Activated effector memory CD4-positive, alpha-beta T cell treated with anti-CD3 and anti-CD28 coated beads, Interleukin-2, amount 50 U/mL, for 16 hours (primary cell): Measurements from ENCODE around the gene ADAM10.

Experiments used
- DNase-seq: peaks from one replicate; pipeline ENCODE4 v3.0.0-alpha.2; 2020

Gene ADAM10

DNA sequence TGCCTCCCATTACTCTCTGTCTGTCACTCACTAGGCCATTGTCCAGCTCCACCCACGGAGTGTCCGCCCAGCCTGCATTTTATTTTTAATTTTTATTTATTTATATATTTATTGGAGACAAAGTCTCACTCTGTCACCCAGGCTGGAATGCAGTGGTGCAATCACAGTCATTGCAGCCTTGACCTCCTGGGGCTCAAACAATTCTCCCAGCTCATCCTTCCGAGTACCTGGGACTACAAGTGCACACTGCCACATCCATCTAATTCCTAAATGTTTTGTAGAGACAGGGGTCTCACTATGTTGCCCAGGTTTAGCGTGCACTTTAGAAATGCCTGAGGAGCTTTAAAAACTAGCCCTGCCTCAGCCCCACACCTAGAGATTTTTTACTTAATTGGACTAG is 176.2 kb downstream of the ADAM10 start:
- no peak for DNase-seq

- no peak for DNase-seq
These were observed 177.0 kb downstream of the ADAM10 start for GRCh38 chr15:58572521-58572920.

GRCh38 chr15:58571491-58571890 is 178.0 kb downstream of the ADAM10 start:
- DNase-seq = no peak

- DNase-seq = no peak
These were observed 180.1 kb downstream of the ADAM10 start for GRCh38 chr15:58569455-58569854.

DNA sequence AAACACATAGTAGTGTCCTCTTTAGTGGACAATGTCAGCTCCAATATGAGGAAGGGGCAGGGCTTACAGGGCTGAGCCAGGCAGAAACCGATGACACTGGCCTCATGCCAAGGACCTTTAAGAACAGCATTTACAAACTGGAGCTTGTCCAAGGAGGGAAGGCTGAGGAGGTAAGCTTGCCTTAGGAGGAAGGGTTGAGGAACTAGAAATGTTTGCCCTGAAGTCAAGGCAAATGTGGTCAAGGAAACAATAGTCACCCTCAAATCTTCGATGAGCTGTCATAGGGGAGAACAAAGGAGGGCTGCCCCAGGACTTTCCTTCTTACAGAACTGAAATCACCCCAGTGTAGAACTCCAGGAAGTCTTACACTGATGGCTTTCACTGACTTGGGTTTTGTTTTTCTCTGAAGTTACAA is 181.3 kb downstream of the ADAM10 start:
- no peak for DNase-seq

- DNase-seq = no peak
These were observed 183.5 kb downstream of the ADAM10 start for GRCh38 chr15:58566029-58566428.

DNA sequence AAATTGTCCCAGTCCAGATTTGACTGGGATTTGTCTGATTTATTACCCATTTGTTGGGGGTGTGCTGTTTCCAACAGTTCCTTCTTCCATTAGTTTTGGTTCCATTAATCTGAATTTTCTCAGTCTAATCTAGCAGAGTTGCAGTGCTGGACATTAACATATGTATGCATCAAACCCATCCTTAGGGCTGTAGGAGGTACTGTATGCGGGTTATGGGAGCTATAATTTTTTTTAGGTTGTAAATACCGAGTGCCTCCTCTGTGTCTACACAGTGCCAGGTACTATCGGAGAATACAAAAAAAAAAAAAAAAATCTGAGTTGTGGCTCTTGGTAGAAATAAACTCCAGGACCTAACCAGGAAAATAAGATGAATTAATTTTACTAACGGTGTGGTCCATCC is 183.9 kb downstream of the ADAM10 start:
- DNase-seq = no peak

DNA sequence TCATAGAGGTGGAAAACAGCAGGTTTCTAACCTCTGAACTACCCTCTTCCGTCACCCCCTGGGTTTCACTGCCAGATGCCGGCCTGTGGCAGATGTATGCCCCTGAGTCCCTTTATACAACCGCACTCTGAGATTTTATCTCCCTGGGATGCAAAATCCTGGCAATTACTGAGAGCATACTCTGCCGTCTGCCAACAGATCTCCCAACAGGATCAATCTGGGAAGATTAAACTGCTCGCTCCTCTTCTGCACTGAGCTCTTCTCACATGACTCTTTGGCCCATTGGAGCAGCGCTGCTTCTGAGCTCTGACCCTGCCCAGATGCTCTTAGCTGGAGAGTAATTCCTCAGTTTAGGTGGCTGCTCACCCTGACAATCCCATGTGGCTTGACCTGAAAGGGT is 184.5 kb downstream of the ADAM10 start:
- DNase-seq = no peak

- no peak for DNase-seq
These were observed 187.4 kb downstream of the ADAM10 start for GRCh38 chr15:58562135-58562534.

DNA sequence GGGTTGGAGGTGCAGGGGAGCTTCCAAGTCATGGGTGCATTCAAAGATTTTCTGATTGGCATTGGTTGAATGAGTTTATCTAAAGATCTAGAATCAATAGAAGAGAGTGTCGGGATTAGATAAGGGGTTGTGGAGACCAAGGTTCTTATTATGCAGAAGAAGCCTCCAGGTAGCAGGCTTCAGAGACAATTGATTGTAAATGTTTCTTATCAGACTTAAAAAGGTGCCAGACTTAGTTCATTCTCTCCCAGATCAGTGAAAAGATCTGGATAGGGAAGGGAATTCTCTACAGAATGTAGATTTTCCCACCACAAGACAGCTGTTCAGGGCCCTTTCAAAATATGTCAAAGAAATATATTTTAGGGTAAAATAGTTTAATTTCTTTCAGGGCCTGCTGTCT is 188.2 kb downstream of the ADAM10 start:
- DNase-seq = no peak

DNA sequence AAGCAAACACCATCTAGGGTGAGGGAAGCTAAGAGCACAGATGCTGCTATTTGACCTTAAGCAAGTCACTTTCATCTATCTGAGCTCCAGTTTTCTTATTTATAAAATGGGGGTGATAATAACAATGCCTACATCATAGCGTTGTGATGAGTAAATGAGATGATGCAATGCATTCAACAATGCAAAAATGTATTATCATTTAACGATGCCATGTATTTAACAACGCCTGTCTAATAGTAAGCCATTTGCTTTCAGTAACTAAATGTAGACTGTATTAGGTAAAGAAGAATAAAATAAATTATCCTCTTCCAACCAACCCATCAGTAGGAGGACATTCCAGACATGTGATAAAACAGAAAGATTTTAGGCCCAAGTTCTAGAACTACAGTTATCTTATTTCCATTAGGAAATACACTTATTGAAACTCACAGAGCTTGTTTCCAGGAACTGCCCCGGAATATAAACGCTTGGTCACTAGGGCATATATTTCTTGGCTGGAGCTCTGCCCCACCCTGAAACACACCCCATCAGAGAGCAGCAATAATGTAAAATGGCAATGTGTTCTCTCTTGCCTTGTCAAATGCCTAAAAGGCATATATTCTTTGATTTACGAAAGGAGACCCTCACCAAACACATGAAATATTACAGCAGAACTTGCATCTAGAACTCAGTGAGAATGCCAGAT is 189.5 kb downstream of the ADAM10 start:
- no peak for DNase-seq

DNA sequence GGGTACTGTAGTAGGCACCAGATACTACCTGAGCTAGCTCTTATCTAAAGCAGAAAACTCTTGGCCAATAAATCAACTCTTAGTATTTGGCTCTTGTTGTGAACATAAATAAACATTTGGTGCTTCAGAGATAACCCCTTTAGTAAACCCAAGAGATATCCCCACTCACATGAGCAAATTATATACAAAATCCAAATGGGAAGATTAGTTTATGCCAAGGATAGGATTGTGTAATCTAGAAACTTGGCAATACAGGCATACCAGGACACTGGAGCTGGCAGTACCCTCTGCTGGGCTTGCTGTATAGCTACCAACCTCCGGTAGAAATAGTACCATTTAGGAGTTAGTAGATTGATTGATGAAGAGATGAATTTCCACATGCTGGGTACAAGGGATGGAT is 190.7 kb downstream of the ADAM10 start:
- DNase-seq = no peak

DNA sequence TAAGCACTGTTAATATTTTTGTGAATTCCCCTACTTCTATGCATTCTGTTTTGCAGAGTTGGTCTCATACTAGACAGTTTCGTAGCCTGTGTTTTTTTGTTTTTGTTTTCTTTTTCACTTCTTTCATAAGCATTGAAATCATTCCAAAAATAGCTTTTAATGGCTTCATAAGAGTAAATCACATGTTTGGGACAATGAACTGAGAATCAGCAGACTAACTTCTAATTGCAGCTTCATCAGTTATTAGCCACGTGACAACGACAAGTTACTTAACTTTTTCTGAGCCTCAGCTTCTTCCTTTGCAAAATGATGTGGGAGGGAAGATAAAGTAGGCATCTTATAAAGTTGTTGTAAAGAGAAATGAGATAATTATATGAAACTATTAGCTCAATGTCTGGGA is 193.0 kb downstream of the ADAM10 start:
- no peak for DNase-seq

GRCh38 chr15:58556028-58556361 is 193.5 kb downstream of the ADAM10 start:
- no peak for DNase-seq

- DNase-seq = no peak
These were observed 194.1 kb downstream of the ADAM10 start for GRCh38 chr15:58555162-58556027.

DNA sequence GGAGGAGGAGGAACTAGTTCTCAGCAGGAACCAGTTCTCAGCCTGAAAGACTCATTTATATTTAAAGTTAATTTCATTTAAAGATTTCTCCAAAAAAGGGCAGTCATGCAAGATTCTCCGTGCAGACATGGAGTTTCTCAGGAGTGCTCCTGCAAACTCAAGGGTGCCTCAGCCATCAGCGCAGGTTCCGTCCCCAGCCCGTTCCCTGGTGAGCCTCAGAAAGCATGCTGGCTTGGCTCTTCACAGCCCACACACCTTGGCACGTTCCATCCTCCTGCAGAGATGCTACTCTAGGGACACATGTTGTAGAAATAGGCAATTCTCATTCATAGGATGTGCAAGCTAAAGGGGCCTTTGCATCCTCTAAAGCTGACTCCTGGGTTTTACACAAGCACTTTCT is 194.7 kb downstream of the ADAM10 start:
- DNase-seq = no peak

GRCh38 chr15:58553365-58553918 is 196.1 kb downstream of the ADAM10 start:
- DNase-seq = no peak

GRCh38 chr15:58552505-58553364 is 196.8 kb downstream of the ADAM10 start:
- DNase-seq = no peak

DNA sequence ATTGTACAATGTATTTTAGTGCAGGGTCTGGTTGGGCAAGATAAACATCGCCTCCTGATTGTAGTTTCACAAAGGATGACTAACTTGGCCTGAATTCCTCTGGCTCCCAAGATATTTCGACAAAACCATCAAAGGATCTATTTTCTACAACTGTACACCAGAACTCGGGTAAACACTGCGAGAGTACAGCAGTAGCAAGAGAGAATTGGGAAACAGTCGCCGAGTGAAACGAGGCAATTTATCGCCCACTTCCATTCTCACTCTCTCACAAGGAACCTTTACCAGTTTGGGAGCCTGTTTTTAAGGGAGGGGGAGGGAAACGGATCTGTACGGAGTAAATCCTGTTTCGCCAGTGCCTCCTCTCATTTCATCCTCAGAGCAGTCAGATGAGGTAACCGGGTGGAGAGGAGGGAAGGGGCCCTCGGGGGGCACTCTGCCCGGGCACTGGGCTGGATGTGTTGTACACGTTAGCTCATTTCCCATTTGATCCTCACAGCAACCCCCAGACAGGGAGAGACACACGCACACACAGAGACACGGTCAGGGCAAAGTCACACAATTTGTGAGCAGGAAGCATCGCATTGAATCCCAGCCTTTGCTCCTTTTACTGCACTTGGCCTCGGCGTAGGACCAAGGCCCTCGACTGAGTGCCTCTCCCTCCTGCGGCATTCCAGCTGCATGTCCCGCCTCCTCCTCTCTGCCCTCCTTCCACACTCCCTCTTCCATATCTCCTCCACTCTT is 197.6 kb downstream of the ADAM10 start:
- no peak for DNase-seq

GRCh38 chr15:58551084-58551763 is 198.3 kb downstream of the ADAM10 start:
- no peak for DNase-seq

DNA sequence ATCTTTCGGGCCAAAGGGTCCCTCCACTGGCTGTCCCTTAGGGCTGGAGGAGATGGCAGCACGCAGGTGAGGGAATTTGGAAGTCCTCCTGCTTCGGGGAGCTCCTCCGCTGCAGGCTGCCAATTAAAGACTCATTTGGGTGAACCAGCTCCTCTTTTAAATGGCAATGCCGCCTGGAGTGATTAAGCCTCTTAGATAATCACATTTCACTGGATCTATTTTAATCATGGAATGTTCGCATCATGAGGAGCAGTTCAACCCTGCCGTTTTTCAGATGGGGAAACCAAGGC is 199.8 kb downstream of the ADAM10 start:
- DNase-seq = no peak
